SW480 (cell line): ENCODE results near the gene ARL9.
A peak's percentile ranks its signal among the peaks of the same experiment; 100 is the strongest.

Experiments used
- DNase-seq: peaks from one replicate; pipeline ENCODE4 v3.0.0-alpha.2; 2016; ENCODE audit warnings: low spot score

Gene ARL9

DNA sequence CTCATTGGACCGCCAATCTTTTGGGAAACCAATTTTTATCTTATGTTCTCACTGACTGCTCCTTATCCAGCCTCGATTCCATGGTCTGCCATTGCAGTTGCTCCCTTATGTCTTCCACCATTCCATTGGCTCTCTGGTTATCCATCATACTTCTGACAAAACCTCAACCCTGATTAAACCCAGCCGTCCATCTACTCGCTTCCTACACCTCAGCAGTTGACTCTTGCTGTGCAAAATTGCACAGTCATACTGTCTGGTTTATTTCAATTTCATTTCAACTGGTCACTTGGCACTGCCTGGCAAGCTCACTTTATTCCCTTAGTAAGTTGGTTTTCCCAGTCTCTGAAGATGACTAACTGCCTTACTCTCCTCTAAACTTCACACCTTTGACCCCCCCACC is 26.2 kb downstream of the ARL9 start:
- no peak for DNase-seq

- DNase-seq: no peak
These were observed 26.6 kb downstream of the ARL9 start for GRCh38 chr4:56532239-56532638.

- DNase-seq: no peak
These were observed 30.3 kb downstream of the ARL9 start for GRCh38 chr4:56535915-56536314.

- no peak for DNase-seq
These were observed 31.6 kb downstream of the ARL9 start for GRCh38 chr4:56537147-56537546.

GRCh38 chr4:56540826-56541225 is 35.2 kb downstream of the ARL9 start:
- no peak for DNase-seq

DNA sequence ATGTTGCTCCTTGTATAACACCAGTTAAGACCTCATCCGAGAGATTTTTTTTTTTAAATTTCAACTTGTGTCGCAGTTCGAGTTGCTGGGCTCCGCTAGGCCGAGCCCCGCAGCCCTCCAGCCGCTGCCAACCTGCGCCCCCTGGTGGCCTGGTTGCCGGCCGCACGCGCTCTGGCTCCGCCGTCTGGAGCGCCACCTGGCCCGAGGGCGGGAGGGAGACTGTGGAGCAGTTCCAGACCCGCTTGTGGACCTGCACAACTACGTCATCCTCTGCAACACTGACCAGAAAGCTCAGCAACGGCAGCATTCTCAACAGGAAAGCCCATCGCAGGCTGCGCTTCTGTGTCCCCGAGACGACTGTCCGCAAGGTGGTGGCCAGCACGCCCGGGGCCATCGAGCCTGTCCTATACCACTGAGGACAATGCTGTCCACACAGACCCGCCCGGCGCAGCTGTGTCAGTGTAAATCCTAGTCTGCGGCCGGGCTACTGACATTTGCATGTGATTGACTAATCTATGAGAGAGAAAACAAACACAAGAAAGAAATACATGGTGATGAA is 39.1 kb downstream of the ARL9 start:
- peak; percentile 80 for DNase-seq

GRCh38 chr4:56550642-56551041 is 45.1 kb downstream of the ARL9 start:
- no peak for DNase-seq

DNA sequence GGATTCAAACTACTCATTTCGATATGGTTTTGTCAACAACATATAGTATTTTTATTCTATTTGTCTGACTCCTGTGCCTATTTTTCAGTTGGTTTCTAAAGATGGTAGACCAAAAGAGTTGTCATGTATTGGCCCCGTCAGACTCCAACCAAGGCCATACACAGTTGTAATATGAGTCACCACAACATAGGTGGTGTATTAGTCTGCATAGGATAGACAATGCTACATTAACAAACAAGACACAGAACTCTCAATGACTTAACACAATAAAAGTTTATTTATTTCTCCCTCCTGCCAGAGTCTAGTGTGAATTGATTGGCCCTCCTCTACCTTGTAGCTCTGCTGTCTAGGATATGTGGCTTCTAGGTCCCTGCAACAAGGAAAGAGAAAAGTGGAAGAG is 45.9 kb downstream of the ARL9 start:
- DNase-seq: no peak

GRCh38 chr4:56552273-56552672 is 46.7 kb downstream of the ARL9 start:
- DNase-seq: no peak

GRCh38 chr4:56570041-56570440 is 64.5 kb downstream of the ARL9 start:
- peak; percentile 4 for DNase-seq
